Colonic mucosa (tissue), 4 donors: Measurements from ENCODE around the gene PJVK. TPM values are rescaled to one million over a fixed set of nuclear protein-coding genes. Genes with fewer than 3 reads are reported as not detected.

Source experiments
- DNase-seq: peaks from one replicate; pipeline ENCODE4 v3.0.0-alpha.2; 2020
- H3K27ac ChIP-seq: fragments of 200-600 bp; one replicate; pipeline ENCODE4 v1.8.0; 2021
- H3K27me3 ChIP-seq: fragments of 200-600 bp; one replicate; pipeline ENCODE4 v1.8.0; 2021
- H3K36me3 ChIP-seq: fragments of 200-600 bp; one replicate; pipeline ENCODE4 v1.8.0; 2021
- H3K4me1 ChIP-seq: fragments of 200-600 bp; one replicate; pipeline ENCODE4 v1.8.0; 2021; ENCODE audit warnings: mild to moderate bottlenecking
- H3K4me3 ChIP-seq: fragments of 200-600 bp; one replicate; pipeline ENCODE4 v1.8.0; 2021
- H3K9ac ChIP-seq, 2 donors: one replicate each; pipeline ENCODE4 v1.7.0; 2013; ENCODE audit warnings: control low read depth in 2 of 2, low read depth in 2 of 2, low read length in 2 of 2
- H3K9me3 ChIP-seq: fragments of 200-600 bp; one replicate; pipeline ENCODE4 v1.8.0; 2021
- intact Hi-C: fragments of 100-400 bp; cut with DNase I; formaldehyde crosslinking; loops from one replicate; pipeline ENCODE4 v1.14.1; 2022
- total RNA-seq, 2 donors: library from RNA; stranded (reverse); fragmentation: NEBNext Ultra II Directional in 1 of 2; extraction: Animal tissue kit (Norgen Biotek cat#: 25700) in 1 of 2; gene quantifications; one replicate each; pipeline ENCODE4 v1.2.1, GENCODE V29; 2021
- TF ChIP-seq, protein P1 (sequence below): fragments of 200-600 bp; IDR thresholded peaks from one replicate; pipeline ENCODE4 v1.8.0; 2022; ENCODE audit warnings: antibody characterized with exemption, mild to moderate bottlenecking
- donor health status: healthy.
- donor health status: DM: no; HTN: no; CAD: no.
- donor health status: DM: no; HTN: no; CAD: no.

PJVK gene
- total RNA-seq, 2 donors from 2014 or later, result 0.96 to 1.8 TPM

DNA sequence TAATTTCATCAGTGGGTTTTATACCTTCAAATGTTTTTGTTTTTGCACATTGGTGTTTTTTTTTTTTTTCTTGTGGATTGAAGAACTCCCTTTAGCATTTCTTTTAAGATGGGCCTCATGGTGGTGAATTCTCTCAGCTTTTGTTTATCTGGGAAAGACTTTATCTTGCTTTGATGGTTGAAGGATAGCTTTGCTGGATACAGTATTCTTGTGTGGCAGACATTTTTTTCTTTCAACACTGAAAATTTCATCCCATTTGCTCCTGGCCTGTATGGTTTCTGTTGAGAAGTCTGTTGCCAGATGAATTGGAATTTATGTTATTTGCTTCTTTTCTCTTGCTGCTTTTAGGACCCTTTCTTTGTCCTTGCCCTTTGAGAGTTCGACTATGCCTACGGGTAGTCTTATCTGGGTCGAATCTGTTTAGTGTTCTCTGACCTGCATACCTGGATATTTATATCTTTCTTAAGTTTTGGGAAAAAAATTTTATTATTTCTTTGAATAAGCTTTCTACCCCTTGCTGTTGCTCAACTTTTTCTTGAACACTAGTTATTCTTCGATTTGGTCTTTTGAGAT is 25.8 kb upstream of the PJVK start:
- intact Hi-C loops, result no loop called here
- Histone ChIP-seq H3K9ac (no peak overlapping the region), H3K36me3 (no peaks in the 10 kb centered on the region), H3K27me3 (no peaks in the 10 kb centered on the region), H3K4me3 (no peak overlapping the region), H3K9me3 (no peaks in the 10 kb centered on the region), H3K27ac (no peak overlapping the region), H3K4me1 (no peaks in the 10 kb centered on the region)
- TF ChIP-seq, protein P1, sequence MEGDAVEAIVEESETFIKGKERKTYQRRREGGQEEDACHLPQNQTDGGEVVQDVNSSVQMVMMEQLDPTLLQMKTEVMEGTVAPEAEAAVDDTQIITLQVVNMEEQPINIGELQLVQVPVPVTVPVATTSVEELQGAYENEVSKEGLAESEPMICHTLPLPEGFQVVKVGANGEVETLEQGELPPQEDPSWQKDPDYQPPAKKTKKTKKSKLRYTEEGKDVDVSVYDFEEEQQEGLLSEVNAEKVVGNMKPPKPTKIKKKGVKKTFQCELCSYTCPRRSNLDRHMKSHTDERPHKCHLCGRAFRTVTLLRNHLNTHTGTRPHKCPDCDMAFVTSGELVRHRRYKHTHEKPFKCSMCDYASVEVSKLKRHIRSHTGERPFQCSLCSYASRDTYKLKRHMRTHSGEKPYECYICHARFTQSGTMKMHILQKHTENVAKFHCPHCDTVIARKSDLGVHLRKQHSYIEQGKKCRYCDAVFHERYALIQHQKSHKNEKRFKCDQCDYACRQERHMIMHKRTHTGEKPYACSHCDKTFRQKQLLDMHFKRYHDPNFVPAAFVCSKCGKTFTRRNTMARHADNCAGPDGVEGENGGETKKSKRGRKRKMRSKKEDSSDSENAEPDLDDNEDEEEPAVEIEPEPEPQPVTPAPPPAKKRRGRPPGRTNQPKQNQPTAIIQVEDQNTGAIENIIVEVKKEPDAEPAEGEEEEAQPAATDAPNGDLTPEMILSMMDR, result no peak
- DNase-seq, result no peak

DNA sequence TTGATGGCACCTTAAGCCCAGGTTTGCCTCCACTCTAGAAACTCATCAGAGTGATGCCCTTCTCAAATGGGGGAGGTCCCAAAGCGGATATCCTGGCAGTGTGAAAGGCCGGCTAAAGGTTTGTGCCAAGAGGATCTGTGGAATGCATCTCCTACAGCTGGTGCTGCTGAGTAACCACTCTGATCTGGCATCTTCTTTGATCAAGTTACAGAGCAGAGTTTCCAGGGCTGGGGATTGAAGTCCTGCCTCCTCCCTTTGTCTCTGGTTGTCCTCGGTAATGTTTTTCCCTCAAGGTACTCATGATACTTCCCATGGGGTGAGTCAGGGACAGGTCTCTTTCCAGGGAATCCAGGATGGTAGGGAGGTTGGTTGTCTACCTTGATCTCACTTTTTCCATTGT is 24.8 kb upstream of the PJVK start:
- Histone ChIP-seq H3K27me3 (no peaks in the 10 kb centered on the region), H3K9ac (no peak overlapping the region), H3K9me3 (no peaks in the 10 kb centered on the region), H3K36me3 (no peaks in the 10 kb centered on the region), H3K27ac (no peak overlapping the region), H3K4me3 (no peak overlapping the region), H3K4me1 (no peaks in the 10 kb centered on the region)
- intact Hi-C loops, result no loop called here
- DNase-seq, result no peak
- TF ChIP-seq, protein P1, result no peak

DNA sequence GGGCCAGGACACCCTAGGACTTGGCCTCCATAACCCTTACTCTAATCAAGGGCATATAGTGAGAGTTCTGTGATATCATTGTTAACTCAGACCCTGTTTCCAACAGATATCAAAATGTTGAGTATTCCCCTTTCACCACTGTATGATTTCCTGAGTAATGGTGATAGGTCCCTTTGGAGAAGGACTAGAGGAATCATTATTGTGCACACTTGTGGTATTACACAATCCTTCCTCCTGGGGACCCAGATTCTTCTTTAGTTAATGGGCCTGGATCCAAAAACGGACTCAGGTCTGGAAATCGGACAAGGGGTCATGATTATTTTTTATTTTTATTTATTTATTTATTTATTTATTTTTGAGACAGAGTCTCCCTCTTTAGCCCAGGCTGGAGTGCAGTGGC is 23.7 kb upstream of the PJVK start:
- Histone ChIP-seq H3K27ac (no peak overlapping the region), H3K36me3 (no peaks in the 10 kb centered on the region), H3K4me1 (no peaks in the 10 kb centered on the region), H3K9me3 (no peaks in the 10 kb centered on the region), H3K9ac (no peak overlapping the region), H3K27me3 (no peaks in the 10 kb centered on the region), H3K4me3 (no peak overlapping the region)
- TF ChIP-seq, protein P1, result no peak
- no peak for DNase-seq
- intact Hi-C loops, result no loop called here

DNA sequence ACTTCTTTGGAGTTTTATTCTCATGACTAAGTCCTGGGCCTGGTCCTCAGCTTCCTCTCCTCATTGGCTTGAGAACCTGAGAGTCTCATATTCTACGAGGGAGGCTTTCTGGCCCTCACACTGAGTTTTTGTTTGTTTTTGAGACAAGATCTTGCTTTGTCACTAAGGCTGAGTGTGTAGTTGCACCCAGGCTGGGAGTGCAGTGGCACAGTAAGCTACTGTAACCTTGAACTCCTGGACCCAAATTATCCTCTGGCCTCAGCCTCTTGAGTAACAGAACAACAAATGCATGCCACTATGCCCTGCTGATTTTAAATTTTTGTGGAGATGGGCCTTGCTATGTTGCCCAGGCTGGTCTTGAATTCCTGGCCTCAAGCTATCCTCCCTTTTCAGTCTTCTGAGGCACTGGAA is 22.8 kb upstream of the PJVK start:
- Histone ChIP-seq H3K36me3 (no peaks in the 10 kb centered on the region), H3K4me3 (no peak overlapping the region), H3K27me3 (no peaks in the 10 kb centered on the region), H3K9ac (no peak overlapping the region), H3K27ac (no peak overlapping the region), H3K4me1 (no peaks in the 10 kb centered on the region), H3K9me3 (no peaks in the 10 kb centered on the region)
- DNase-seq, result no peak
- TF ChIP-seq, protein P1, result no peak
- intact Hi-C loops, result no loop called here

DNA sequence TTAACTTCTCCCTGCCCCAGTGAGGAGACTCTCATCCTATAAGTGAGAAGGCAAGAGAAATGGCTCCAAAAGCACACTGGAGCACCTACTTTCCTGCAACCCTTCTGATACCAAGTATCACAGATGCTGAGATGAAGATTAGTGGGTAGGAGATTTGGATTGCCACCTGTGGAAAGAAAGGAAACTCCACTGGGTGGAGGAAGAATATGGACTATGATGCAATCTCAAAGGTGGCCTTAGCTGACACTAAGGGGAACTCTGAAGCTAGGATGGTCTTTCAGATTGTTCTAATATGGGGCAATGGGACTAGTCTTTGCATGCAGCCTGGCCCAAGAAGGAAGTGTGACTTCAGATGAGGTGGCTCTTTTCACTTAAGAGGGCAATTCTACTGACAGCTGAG is 21.8 kb upstream of the PJVK start:
- DNase-seq, result no peak
- no peaks in the 10 kb centered on the region for H3K27me3 ChIP-seq
- TF ChIP-seq, protein P1, result no peak
- no peak overlapping the region for H3K9ac ChIP-seq
- H3K36me3 ChIP-seq, result no peaks in the 10 kb centered on the region
- H3K9me3 ChIP-seq, result no peaks in the 10 kb centered on the region
- no peak overlapping the region for H3K27ac ChIP-seq
- no peaks in the 10 kb centered on the region for H3K4me1 ChIP-seq
- no peak overlapping the region for H3K4me3 ChIP-seq
- intact Hi-C loops, result no loop called here
